ENCODE measurements around the gene EMC8.

The EMC8 gene

GRCh38 chr16:85774136-85774535, 25.2 kb downstream of the EMC8 start:
- DNase-seq (ENCODE audit: low spot score), result no peak
- Histone ChIP-seq H3K27ac (no peak overlapping the region), H3K4me3 (no peak overlapping the region)
- TF ChIP-seq CTCF (IDR thresholded peaks at IDR 0.05), result no peak

GRCh38 chr16:85773044-85773443, 26.3 kb downstream of the EMC8 start:
- H3K27ac ChIP-seq, result no peak overlapping the region
- no peak for TF ChIP-seq CTCF (IDR thresholded peaks at IDR 0.05)
- H3K4me3 ChIP-seq, result no peak overlapping the region
- no peak for DNase-seq (ENCODE audit: low spot score)

- no peak overlapping the region for H3K27ac ChIP-seq
- DNase-seq (ENCODE audit: low spot score), result no peak
- TF ChIP-seq CTCF (IDR thresholded peaks at IDR 0.05), result no peak
These were observed 28.6 kb downstream of the EMC8 start for GRCh38 chr16:85770741-85771140.

GRCh38 chr16:85768199-85768598, 31.1 kb downstream of the EMC8 start:
- no peak for TF ChIP-seq CTCF (IDR thresholded peaks at IDR 0.05)
- H3K27ac ChIP-seq, result no peak overlapping the region
- DNase-seq (ENCODE audit: low spot score), result no peak
- no peak overlapping the region for H3K4me3 ChIP-seq

More at GRCh38 chr16:85770741-85771140, 28.6 kb downstream of the EMC8 start:
- H3K4me3 ChIP-seq, result no peak overlapping the region

GRCh38 chr16:85767531-85767930, 31.8 kb downstream of the EMC8 start:
- H3K4me3 ChIP-seq, result no peak overlapping the region

GRCh38 chr16:85765767-85766166, 33.6 kb downstream of the EMC8 start:
- no peak overlapping the region for H3K27ac ChIP-seq
- no peak for TF ChIP-seq CTCF (IDR thresholded peaks at IDR 0.05)
- no peak overlapping the region for H3K4me3 ChIP-seq
- no peak for DNase-seq (ENCODE audit: low spot score)

More at GRCh38 chr16:85767531-85767930, 31.8 kb downstream of the EMC8 start:
- H3K27ac ChIP-seq, result no peak overlapping the region
- no peak for DNase-seq (ENCODE audit: low spot score)
- no peak for TF ChIP-seq CTCF (IDR thresholded peaks at IDR 0.05)

- Histone ChIP-seq H3K4me3 (no peak overlapping the region), H3K27ac (no peak overlapping the region)
- DNase-seq (ENCODE audit: low spot score), result no peak
- TF ChIP-seq CTCF (IDR thresholded peaks at IDR 0.05), result no peak
These were observed 34.1 kb downstream of the EMC8 start for GRCh38 chr16:85765211-85765610.

Measured in coronary artery (tissue), 2 donors.